Measurements from ENCODE around the gene OR52I2.

DNA sequence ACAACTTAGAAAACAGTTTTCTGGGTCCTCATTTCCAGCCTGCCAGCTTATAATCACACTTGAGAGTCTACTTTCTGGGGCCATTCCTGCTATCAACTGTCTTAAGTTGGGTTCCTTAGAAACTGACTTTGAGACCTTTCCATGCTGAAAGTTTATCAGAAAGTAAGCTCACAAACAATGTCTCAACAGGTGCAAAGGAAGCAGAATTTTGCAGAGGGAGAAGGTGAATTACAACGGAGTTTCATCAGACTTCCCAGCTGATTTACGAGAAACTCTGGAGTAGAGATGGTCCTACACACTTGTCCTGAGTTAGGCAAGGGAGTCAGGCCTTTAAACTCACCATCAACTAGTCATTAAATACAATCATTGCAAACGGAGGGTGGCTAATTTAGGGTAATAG lies 4.7 kb upstream of the OR52I2 start:
- TF ChIP-seq, protein P1, sequence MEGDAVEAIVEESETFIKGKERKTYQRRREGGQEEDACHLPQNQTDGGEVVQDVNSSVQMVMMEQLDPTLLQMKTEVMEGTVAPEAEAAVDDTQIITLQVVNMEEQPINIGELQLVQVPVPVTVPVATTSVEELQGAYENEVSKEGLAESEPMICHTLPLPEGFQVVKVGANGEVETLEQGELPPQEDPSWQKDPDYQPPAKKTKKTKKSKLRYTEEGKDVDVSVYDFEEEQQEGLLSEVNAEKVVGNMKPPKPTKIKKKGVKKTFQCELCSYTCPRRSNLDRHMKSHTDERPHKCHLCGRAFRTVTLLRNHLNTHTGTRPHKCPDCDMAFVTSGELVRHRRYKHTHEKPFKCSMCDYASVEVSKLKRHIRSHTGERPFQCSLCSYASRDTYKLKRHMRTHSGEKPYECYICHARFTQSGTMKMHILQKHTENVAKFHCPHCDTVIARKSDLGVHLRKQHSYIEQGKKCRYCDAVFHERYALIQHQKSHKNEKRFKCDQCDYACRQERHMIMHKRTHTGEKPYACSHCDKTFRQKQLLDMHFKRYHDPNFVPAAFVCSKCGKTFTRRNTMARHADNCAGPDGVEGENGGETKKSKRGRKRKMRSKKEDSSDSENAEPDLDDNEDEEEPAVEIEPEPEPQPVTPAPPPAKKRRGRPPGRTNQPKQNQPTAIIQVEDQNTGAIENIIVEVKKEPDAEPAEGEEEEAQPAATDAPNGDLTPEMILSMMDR (IDR thresholded peaks at IDR 0.05; ENCODE audit: low read length): no peak
- TF ChIP-seq EZH2 (IDR thresholded peaks at IDR 0.05; ENCODE audit: borderline replicate concordance, low read length): no peak
